DND-41 (cell line): ENCODE results near the gene EXTL1.

Experiments
- ATAC-seq: fragments of 200-7000 bp; cut with Tn5 transposase; 3 replicates; pipeline ENCODE4 v1.9.1; 2021; ENCODE audit warnings: low read depth; ENCODE audit not compliant: insufficient read depth
- DNase-seq: peaks from one replicate; pipeline ENCODE4 v3.0.0-alpha.2; 2020
- H2AFZ ChIP-seq: 2 replicates; pipeline ENCODE4 v1.6.0; 2012; ENCODE audit warnings: low read depth, low read length
- H3K27ac ChIP-seq: 2 replicates; pipeline ENCODE4 v1.5.1; 2012; ENCODE audit warnings: low read length, inconsistent platforms
- H3K27me3 ChIP-seq: fragments of 200-600 bp; sonication (generic); 2 replicates; pipeline ENCODE4 v1.6.0; 2012; ENCODE audit warnings: low read length, mild to moderate bottlenecking, inconsistent platforms; ENCODE audit not compliant: insufficient read depth, poor library complexity
- H3K36me3 ChIP-seq: 2 replicates; pipeline ENCODE4 v1.5.1; 2012; ENCODE audit warnings: low read length, inconsistent platforms; ENCODE audit not compliant: insufficient read depth
- H3K4me1 ChIP-seq: 2 replicates; pipeline ENCODE4 v1.5.1; 2012; ENCODE audit warnings: mild to moderate bottlenecking, low read length; ENCODE audit not compliant: insufficient read depth
- H3K4me2 ChIP-seq: 2 replicates; pipeline ENCODE4 v1.6.0; 2012; ENCODE audit warnings: mild to moderate bottlenecking, moderate library complexity, low read length, inconsistent platforms; ENCODE audit not compliant: insufficient read depth
- H3K4me3 ChIP-seq, 2 experiments: fragments of 200-600 bp in 1 of 2; shearing (Covaris generic) in 1 of 2; 2 replicates each; pipeline ENCODE4 v1.5.1; 2012 to 2016; ENCODE audit warnings: inconsistent platforms in 2 of 2, low read length in 2 of 2, mild to moderate bottlenecking in 2 of 2, low read depth in 1 of 2, moderate library complexity in 1 of 2
- H3K79me2 ChIP-seq: 2 replicates; pipeline ENCODE4 v1.6.0; 2012; ENCODE audit warnings: low read length, inconsistent platforms; ENCODE audit not compliant: insufficient read depth
- H3K9ac ChIP-seq: 2 replicates; pipeline ENCODE4 v1.6.0; 2012; ENCODE audit warnings: low read depth, mild to moderate bottlenecking, inconsistent platforms, low read length, moderate library complexity
- H3K9me3 ChIP-seq: 2 replicates; pipeline ENCODE4 v1.5.1; 2012; ENCODE audit warnings: low read length, moderate library complexity, mild to moderate bottlenecking, inconsistent platforms; ENCODE audit not compliant: insufficient read depth, severe bottlenecking
- H4K20me1 ChIP-seq: 2 replicates; pipeline ENCODE4 v1.6.0; 2012; ENCODE audit warnings: low read length; ENCODE audit not compliant: insufficient read depth
- CTCF ChIP-seq: IDR thresholded peaks from 2 replicates; pipeline ENCODE4 v1.5.1; 2012; ENCODE audit warnings: borderline replicate concordance, low read length, moderate library complexity, mild to moderate bottlenecking; ENCODE audit not compliant: poor library complexity, severe bottlenecking; ENCODE audit errors: extremely low read depth
- EZH2 ChIP-seq: IDR thresholded peaks from 3 replicates; pipeline ENCODE4 v1.6.1; 2012; ENCODE audit warnings: borderline replicate concordance, low read depth, mild to moderate bottlenecking, moderate library complexity, low read length, inconsistent platforms; ENCODE audit not compliant: severe bottlenecking

EXTL1 gene

GRCh38 chr1:26023009-26023408 is 1.4 kb downstream of the EXTL1 start:
- no peak for TF ChIP-seq EZH2
- no peak for TF ChIP-seq CTCF
- no peak overlapping the region for H3K4me3 ChIP-seq
- H2AFZ ChIP-seq: no peak overlapping the region
- H3K4me1 ChIP-seq: no peaks in the 10 kb centered on the region
- H4K20me1 ChIP-seq: no peaks in the 10 kb centered on the region
- DNase-seq (no peak), ATAC-seq (no peak)
- H3K4me2 ChIP-seq: no peak overlapping the region
- no peaks in the 10 kb centered on the region for H3K79me2 ChIP-seq
- no peak overlapping the region for H3K27ac ChIP-seq
- H3K36me3 ChIP-seq: no peaks in the 10 kb centered on the region
- peaks cover 7% of the 10 kb centered on the region for H3K27me3 ChIP-seq
- no peak overlapping the region for H3K9ac ChIP-seq
- no peaks in the 10 kb centered on the region for H3K9me3 ChIP-seq

- no peak overlapping the region for H3K4me2 ChIP-seq
Measured at GRCh38 chr1:26023826-26024225, 2.3 kb downstream of the EXTL1 start.

DNA sequence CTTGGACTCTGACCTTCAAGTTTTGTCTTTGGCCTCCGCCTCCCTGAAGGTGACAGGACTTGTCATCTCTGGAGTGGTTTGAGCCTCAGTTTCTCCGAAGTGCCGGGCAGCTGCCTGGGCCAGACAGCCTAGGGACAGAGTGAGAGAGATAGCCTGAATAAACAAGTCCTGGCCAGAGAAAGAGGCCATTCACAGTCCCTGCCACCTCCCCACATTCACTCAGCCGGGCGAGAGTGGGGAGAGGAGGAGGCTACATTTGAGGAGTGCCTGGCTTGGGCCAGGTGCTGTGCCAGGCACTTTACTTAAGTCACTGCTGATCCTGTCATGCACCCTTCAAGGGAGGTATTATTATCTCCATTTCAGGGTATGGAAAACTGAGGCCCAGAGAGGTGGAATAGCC is 3.5 kb downstream of the EXTL1 start:
- TF ChIP-seq EZH2 (no peak), CTCF (no peak)
- DNase-seq: no peak
- no peaks in the 10 kb centered on the region; the same call in 1 of the 2 replicates for H4K20me1 ChIP-seq
- H3K36me3 ChIP-seq: no peaks in the 10 kb centered on the region
- H3K27ac ChIP-seq: no peak overlapping the region
- no peak overlapping the region for H3K4me2 ChIP-seq
- H3K9me3 ChIP-seq: no peaks in the 10 kb centered on the region
- no peak overlapping the region for H2AFZ ChIP-seq
- H3K4me1 ChIP-seq: no peaks in the 10 kb centered on the region
- H3K4me3 ChIP-seq: no peak overlapping the region
- no peaks in the 10 kb centered on the region for H3K79me2 ChIP-seq
- no peak overlapping the region for H3K9ac ChIP-seq
- no peak for ATAC-seq
- peaks cover 7% of the 10 kb centered on the region for H3K27me3 ChIP-seq

More at GRCh38 chr1:26023826-26024225, 2.3 kb downstream of the EXTL1 start:
- Histone ChIP-seq H3K79me2 (no peaks in the 10 kb centered on the region), H3K4me1 (no peaks in the 10 kb centered on the region), H2AFZ (no peak overlapping the region), H4K20me1 (no peaks in the 10 kb centered on the region; the same call in 1 of the 2 replicates), H3K4me3 (no peak overlapping the region), H3K9me3 (no peaks in the 10 kb centered on the region), H3K36me3 (no peaks in the 10 kb centered on the region), H3K9ac (no peak overlapping the region), H3K27ac (no peak overlapping the region), H3K27me3 (peaks cover 7% of the 10 kb centered on the region)
- no peak for TF ChIP-seq CTCF
- TF ChIP-seq EZH2: no peak
- no peak for DNase-seq
- ATAC-seq: no peak

DNA sequence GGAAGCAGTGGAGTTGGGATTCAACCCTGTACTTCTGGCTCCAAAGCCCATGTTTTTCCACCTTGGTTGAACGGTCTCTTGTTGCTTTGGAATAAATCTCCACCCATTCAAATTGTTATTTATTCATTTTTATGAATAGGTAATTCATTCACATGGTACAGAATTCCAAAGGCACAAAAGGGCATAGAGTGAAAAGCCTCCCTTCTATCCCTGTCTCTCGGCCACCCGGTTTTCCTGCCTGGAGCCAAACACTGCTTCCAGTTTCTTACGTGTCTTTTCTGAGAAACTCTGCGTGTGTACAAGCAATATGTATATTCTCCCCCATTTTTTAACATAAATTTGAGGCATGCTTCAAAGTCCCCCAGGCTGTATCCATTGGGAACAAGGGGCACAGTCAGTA is 3.9 kb downstream of the EXTL1 start:
- no peak overlapping the region for H3K4me2 ChIP-seq
- H3K27ac ChIP-seq: no peak overlapping the region
- H3K36me3 ChIP-seq: no peaks in the 10 kb centered on the region
- H3K9ac ChIP-seq: no peak overlapping the region
- DNase-seq: no peak
- no peak overlapping the region for H2AFZ ChIP-seq
- no peaks in the 10 kb centered on the region for H3K4me1 ChIP-seq
- H3K27me3 ChIP-seq: peaks cover 7% of the 10 kb centered on the region
- H4K20me1 ChIP-seq: no peaks in the 10 kb centered on the region; the same call in 1 of the 2 replicates
- no peaks in the 10 kb centered on the region for H3K79me2 ChIP-seq
- TF ChIP-seq CTCF (no peak), EZH2 (no peak)
- H3K4me3 ChIP-seq: no peak overlapping the region
- H3K9me3 ChIP-seq: no peaks in the 10 kb centered on the region
- ATAC-seq: no peak
